GM18873 (cell line): ENCODE results near the gene ZNF217.
"Not testable (repeated sequence)": the region's sequence is repeated elsewhere in the genome, so short reads cannot be mapped to it uniquely, and the experiment has no call there.

ENCODE experiments used
- ATAC-seq: cut with Tn5 transposase; IDR thresholded peaks from one replicate; pipeline ENCODE4 v1.9.1; 2021; ENCODE audit warnings: mild to moderate bottlenecking, moderate library complexity, moderate number of reproducible peaks; ENCODE audit not compliant: unreplicated experiment, low FRiP score

ZNF217 gene

GRCh38 chr20:53585004-53585569 lies 8.6 kb downstream of the ZNF217 start:
- not testable (repeated sequence) for ATAC-seq

- ATAC-seq, result not testable (repeated sequence)
Observed at GRCh38 chr20:53584550-53584913, 9.1 kb downstream of the ZNF217 start.

DNA sequence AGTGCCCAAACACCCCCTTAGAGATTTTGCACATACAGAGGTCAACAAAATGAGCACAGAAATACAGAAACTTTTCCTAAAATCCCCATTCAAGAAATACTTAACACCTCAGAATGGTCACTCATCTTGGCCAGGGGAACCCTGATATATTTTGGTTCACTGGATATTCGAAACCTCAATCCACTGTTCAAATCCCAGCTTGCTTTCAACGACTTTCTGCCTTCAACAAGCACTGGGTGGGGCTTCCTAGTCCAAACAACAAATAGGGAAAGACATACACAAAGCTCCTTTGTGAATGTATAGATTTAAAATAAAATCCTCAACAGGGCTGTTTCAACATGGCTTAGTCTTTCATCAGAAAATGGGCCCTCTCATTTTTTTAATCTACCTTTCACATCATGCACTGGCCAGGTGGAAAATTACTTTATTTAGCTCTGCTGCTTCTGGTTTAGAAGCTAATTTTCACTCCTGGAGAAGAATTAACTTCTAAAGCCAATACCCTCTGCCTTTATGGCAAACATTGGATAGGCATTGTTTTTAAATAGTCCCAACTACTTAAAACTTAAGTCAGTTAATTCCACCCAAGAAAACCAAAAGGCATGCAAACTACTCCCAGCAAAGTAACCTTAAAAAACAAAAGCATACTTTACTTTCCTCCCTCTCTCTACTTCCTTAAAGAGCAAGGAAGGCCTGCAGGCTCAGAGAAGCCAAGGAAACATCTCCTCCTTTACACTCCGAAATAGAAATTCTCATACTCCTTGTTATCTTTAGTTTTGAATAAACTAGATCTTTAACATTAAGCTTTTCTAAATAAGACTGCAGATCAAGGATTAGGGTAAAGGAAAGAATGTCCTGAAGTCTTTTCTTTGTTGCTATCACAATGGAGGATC lies 9.7 kb downstream of the ZNF217 start:
- ATAC-seq, result not testable (repeated sequence)

DNA sequence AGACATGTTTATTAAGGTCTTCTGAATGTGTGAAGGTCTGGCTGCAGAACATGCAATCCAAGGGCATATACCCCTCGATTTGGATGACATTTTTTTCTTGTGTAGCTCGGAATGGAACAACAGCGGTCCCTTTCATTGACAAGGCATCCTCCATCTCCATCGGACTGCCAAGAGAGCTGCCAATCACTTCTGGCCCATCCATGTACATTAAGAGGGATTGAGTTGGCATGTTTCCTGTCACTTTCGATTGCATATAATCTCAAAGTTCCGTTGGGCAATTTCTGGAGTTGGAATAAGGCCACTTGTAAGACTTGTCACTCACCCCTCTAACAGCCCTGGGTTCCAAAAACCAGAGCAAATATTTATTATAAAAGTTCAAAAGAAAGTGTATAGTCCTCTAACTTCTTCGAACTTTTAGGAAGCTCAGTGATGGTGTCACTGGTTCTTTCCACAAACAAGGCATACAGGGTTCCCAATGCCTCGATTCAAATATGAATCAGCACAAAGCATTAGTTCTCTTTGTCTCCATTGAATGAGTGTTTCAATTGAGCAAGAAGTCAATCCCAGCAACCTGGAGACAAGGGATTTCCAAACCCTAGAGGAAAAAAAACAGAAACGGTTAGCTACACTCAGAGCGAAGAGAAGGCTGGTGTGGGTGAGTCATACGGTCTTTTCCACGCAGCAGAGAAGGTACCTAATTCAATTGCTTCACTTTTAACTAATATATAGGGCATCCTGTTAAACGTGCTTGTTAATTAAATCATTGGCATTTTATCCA lies 10.9 kb downstream of the ZNF217 start:
- ATAC-seq, result no peak

- no peak for ATAC-seq
Observed at GRCh38 chr20:53582251-53582570, 11.4 kb downstream of the ZNF217 start.

DNA sequence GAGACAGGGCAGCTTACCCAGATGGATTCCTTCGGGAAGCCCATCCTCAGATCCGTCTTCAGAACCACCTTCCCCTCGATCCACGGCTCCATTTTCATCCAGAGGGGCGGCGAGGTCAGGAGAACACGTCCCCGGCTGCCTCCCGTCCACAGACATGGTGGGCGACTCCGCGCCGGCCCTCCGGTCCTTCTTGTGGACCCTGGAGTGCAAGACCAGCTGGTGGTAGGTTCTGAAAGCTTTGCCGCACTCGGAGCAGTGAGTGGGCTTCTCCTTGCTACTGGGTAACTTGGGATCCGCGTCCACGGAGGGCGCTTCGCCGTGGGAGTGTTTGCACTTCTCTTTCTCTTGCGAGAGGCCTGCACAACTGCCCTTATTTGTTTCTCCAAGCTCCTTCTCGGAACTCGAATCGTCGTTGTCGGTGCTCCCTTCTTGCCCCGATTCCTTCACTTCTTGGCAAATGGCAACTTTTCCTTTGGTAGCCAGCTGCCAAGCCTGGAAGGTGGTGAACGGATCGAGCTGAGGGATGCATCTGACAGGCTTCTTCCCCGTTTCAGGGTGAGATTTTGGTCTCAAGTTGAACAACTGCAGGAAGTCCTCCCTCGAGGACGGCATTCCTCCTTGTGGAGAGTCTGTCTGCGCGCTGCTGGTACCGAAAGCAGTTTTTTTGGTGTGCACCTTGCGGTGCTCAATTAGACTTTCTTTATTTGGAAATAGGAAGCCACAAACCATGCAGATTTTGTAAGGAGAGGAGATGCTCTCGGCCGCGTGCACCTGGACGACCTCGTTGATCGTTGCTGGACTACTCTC lies 12.0 kb downstream of the ZNF217 start:
- ATAC-seq, result no peak

- ATAC-seq, result no peak
Observed at GRCh38 chr20:53580376-53581111, 13.1 kb downstream of the ZNF217 start.

GRCh38 chr20:53579581-53580375 lies 13.9 kb downstream of the ZNF217 start:
- ATAC-seq, result no peak

- ATAC-seq, result no peak
Observed at GRCh38 chr20:53579266-53579580, 14.4 kb downstream of the ZNF217 start.

DNA sequence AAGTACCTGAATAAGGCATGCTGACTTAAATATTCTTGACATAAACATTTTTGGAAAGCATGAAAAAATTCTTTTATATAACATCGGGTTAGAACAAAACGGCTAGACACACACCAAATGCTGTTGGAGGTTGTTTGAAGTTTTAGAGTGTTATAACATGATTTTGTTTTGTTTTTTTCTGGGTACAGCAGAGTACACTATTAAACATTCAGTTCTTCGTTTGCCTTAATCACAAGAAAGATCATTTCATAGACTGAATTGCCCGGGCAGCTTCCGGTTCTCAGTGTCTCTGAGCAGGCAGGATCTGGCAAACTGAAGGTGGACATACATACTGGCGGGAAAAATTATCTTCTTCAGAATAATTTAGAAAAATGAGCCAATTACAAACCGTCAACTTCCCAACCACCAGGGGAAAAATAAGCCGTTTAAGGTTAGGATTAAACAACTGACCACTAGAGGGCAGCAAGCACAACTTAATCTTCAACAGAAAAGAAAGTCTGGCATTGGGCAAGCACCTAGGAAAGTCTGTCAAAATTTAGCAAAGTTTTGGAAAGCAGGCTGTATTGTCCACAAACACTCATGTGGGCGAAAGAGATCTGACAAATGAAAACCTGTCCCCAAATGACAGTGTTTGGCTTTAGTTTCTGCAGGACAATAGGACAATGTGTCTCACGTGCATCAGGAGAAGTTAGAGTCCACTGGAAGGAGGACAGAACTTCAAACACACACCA lies 15.0 kb downstream of the ZNF217 start:
- no peak for ATAC-seq

DNA sequence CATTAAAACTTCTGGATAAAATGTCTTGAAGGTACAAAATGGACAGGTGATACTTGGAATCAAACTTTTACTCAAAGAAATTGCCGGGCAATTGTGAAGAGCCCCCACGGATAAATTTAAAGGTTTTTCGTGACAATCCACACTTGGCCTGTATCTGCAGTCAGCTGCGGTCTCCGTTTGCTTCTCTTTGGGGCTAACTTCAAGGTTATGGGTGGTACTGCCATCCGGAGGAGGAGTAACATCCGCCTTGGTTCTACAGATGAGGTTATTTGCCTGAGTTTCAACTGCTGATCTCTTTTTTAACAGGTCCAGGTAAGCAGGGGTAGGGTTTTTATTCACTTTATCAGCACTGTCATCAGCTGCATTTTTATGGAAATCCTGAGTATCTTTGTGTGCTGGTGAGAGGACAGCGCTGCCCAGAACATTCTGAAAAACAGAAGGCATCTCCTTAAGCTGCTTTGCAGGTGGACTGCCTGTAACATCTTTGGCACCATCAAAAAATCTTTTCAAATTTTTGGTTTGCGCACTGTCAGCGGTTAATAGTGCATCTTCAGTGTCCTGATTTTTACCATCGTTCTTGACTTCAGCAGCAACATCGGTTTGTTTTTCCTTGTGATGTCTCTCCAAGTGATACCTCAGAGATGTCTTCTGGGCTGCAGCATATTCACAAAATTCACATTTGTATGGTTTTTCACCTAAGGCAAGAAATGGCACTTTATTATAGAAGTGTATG lies 16.9 kb downstream of the ZNF217 start:
- ATAC-seq, result no peak

DNA sequence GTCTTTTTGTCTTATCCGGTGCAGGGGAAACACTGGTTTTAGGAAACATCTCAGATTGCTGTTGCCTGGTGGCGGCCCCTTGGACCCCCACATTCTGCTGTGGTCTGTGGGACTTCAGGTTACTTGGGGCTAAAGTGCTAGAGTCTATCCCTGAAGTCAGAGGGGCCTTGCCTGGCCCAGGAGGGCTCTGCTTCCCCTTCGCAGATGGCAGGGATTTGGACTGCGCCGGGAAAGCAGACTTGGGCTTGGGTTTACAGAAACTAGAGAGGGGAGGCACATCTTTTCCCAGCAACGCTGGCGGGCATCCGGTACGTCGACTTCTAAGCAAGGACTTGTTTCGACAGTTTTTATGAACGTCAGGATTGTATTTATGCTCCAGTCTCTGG lies 17.5 kb downstream of the ZNF217 start:
- no peak for ATAC-seq

GRCh38 chr20:53575481-53576194 lies 18.0 kb downstream of the ZNF217 start:
- no peak for ATAC-seq

DNA sequence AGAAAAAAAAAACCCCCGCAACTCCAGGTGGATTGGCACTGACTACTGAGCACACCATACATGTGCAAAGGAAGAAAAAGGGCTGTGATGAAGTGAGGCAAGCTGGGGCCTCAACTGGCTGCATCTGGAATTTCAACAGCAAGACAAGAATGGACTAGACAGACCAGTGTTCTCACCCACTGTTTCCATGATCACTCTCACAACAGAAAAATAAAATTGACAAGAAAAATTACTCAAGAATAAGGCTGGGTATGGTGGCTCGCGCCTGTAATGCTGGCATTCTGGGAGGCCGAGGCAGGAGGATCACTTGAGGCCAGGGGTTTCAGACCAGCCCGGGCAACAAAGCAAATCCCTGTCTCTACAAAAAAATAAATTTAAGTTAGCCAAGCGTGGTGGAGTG lies 18.8 kb downstream of the ZNF217 start:
- no peak for ATAC-seq

DNA sequence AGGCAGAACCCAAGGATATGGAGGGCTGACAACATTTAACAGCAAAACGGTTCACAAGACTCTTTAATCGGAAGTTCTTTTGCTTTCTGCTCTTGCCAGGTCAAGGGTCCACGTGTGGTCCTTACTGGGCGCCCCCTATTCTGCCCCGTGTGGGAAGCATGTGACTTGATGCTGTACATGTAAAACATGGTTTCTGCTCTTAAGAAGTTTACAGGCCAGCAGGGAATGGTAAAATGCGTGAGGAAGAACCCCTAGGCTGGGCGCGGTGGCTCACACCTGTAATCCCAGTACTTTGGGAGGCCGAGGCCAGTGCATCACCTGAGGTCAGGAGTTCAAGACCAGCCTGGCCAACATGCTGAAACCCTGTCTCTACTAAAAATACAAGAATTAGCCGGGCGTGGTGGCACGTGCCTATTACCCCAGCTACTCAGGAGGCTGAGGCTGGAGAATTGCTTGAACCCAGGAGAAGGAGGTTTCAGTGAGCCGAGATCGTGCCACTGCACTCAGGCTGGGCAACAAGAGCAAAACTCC lies 19.3 kb downstream of the ZNF217 start:
- ATAC-seq, result no peak

DNA sequence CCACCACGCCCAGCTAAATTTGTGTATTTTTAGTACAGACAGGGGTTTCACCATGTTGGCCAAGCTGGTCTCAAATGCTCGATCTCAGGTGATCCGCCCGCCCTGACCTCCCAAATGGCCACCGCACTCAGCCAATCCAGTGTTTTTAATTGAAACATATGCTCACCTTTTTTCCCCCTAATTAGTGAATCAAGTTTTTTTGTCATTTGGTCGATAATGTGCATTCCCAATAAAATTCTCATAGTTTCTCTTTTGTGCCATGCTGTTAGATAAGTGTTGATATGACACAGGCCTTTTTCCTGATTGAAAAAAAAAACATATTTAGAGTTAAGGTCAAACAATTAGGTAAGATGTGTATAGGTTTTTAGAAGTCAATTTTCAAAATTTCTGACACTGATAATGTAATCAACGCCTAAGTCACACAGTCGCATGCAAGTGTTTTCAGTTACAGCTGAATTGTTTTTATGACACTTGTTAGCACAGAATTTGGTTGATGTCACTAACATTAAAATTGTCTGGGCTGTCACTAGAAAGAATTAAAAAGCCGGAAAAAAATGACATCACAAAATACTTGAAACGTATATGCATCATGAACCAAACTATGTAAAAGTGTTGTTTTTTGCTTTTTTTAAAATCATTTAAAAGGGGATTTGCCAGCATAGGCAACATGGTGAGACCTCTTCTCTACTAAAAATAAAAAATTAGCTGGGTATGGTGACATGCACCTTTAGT lies 21.9 kb downstream of the ZNF217 start:
- no peak for ATAC-seq
